HG02840 (cell line): Measurements from ENCODE around the gene DNMT3A.

Experiments used
- ATAC-seq: cut with Tn5 transposase; IDR thresholded peaks from one replicate; pipeline ENCODE4 v1.9.1; 2021; ENCODE audit warnings: mild to moderate bottlenecking, moderate library complexity, moderate number of reproducible peaks; ENCODE audit not compliant: unreplicated experiment, low FRiP score

DNMT3A gene

DNA sequence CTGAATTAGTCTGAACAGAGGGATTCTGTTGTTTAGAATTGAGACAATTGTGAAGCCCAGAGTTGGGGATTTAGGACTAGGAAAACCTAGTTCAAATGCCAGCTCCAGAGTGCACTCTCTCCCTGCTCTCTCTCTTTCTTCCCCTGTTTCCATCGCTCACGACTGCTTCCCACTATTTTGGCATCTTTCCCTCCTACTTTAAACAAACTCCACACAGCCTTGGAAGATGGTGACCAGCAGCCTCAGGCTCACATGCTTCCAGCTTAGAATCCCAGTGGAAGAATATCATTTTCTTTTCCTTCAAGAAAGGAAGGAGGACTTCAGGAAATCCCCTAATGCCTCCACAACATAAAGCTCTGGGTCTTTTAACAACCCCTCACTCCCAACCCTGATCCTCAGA lies 6.1 kb upstream of the DNMT3A start:
- ATAC-seq = no peak

DNA sequence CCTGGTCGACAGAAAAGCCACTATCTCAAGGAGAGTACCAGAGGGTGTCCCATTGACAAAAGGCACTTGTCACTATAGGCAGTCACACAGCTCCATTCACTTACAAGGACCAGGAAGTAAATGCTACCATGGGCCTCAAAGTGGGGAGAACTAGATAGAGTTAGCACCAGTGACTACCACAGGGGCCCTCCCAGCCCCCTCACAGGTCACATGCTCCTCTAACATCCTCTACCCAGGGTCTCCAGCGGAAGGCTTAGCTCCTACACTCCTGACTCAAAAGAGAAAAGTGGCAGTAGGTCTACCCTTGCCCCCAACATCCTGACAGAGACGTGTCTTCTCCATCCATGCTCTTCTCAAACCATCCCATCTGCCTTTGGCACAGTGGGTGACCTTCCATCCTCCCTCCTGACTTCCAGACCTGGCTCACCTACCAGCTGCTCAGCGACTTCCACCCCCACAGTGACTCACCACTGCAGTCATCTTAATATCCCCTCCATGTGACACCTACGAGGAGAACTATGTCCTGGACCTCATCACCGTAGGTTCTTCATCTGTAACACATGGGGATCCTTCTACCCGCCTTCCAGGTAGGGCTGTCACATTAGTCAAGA lies 5.6 kb upstream of the DNMT3A start:
- ATAC-seq = no peak

DNA sequence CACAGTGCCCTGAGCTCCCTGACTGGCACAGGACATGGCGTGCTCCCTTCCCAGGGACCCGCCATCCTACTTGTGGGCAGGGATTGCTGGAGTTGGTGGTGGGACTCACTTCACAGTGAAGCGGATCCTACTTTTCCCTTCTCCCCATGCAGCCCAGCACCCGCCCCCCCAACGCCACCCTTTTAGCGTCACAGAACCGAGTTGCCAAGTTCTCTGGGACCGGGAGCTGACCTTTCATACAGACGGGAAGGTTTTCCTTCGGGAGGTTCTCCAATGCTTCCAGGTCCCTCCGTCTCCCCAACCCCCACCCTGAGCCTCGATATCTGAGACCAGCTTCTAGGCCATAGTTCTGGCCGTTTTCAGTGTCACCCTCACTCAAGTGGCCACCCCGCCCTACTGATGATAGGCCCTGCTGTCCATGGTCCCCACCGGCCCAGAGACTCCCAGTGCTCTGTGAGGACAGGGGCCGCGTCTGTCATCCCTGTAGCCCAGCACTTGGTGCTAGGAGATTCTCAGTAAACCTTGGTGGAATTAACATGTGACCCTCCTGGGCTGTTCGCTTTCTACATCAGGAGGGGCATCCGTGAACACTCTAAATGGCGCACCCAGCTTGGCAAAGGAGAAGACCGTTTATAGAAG lies 1.6 kb upstream of the DNMT3A start:
- ATAC-seq = no peak

DNA sequence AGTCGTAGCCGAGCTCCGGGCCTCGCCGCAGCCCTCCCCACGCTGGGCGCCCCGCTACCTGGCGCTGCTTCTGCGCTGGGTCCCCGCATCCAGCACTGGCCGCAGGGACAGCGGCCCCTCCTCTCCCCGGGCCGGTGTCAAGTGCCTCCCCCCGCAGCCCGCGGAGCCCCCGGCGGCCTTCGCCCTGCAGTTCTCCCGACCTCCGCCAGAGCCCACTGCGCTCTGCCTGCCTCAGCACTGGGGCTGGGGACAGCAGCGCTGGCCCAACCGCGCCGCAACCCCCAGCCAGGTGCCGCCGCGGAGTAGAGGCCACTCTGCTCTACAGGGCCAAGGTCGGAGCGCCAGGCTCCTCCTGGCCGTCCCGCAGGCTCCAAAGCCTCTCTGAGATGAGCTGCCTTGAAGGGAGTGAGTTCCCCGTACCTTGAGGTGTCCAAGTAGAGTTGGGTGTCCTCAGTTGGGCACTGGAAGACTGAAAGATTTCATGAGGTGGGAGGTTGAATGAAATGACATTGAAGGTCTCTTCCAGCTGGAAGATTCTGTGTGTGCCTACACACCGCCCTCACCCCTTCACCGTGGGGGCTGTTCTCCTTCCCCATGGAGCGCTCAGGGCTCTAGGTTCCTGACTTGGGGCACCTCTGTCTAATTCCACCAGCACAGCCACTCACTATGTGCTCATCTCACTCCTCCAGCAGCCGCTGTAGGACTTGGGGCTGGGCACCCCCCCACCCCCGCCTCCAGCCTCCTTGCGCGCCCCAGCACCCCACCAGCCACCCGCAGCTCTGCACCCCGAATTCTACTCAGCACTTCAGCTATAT lies 854 bp upstream of the DNMT3A start:
- ATAC-seq = peak; percentile 62

DNA sequence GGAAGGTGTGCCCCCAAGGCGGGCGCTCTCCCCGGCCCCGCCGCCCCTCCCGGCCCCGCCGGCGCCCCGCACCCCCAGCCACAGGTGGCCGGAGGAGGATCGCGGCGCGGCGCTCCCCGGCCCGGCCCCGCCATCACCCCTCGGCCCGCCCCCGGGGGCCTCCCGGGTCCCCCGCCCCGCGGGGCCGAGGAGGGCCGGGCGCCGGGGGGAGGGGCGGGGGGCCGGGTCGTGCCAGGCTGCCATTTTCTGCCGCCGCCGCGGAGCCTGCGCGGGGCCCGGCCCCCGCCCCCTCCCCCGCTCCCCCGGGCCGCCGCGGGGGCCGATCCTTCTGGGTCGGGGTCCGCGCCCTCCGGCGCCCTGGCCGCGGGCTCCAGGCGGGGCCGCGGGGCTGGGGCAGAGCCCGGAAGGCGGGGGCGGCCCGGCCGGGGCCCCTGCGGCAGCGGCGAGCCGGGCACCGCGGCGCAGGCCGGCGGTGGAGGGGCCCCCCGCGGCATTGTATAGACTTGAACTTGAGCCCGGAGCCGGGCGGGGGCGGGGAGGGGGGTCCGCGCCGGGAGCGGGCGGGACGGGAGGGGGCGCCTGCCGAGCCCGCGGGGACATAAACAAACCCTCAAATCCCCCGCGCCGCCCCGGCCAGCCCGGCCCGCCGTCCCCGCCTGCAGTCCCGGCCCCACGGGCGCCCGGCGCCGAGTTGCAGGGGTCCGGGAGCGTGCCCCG lies 556 bp downstream of the DNMT3A start:
- ATAC-seq = peak; percentile 13

DNA sequence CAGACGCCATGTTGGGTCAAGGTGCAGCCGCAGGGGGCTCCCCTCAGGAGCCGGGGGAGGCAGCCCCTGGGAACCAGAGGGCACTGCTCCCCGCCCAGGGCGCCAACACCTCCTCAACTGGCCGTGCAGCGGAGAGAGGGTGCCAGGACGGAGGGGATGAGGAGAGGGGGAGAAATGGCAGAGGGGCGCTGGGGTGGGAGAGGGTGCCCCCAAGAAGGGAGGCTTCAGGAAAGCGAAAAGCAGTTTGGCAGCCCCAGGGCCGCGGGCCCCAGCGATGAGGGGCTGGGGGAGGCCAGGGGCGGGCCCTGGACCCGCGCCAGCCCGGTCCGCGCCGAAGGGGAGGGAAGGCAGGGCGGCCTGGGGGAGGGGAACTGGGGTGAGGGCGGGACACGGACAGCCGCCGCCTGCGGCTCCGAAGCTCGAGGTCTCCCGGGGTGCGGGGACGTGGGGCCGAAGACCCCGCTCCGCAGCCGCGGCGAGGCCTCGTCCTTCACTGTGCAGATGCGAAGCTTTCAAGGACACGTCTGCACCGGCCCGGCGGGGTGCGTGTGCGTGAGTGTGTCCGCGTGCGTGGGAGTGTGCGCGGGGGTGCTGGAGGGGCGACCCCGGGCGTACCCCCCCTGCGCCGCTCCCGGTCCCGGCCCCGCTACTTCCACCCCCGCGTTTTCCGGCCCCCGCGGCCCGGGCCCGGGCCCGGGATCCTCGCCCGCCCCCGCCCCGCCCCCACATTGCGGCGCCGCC lies 1.4 kb downstream of the DNMT3A start:
- no peak for ATAC-seq

DNA sequence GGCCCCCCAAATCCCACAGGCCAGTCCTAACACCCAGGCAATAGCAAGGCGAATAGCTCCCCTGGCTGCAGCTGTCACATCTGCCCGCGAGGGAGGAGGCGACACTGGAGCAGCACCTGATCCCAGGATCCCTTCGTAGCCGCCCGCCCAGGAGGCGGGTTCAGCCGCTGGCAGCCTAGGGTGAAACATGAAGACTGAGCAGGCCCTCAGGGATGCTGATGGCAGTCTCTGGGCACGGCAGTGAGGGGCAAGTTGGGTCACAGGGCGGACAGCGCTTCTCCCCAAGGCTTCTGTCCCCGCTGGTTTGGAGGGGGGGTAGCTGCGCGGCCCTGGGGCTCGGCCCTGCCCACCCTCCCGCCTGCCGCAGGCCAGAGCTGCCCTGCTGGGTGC lies 1.9 kb downstream of the DNMT3A start:
- no peak for ATAC-seq

DNA sequence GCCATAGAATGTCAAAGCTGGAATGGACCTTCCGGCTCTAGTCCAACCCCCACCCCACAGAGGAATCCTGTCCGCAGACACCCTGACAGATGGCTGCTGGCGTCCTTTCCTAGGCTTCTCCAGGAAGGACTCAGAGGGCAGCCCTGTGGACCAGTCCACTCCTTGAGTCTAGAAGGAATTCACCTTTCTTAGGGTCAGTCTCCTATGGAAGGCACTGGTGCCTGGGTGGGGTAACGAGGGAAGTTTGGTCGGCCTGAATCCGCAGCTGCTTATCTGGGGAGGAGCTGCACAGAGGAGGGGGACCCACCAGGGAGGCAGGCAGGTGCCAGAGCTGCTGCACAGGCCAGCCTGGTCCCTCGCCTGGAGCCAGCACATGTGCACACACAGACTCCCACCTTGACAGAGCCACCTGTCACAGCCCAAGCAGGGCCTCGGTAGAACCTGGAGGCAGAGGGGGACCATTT lies 2.5 kb downstream of the DNMT3A start:
- ATAC-seq = no peak

DNA sequence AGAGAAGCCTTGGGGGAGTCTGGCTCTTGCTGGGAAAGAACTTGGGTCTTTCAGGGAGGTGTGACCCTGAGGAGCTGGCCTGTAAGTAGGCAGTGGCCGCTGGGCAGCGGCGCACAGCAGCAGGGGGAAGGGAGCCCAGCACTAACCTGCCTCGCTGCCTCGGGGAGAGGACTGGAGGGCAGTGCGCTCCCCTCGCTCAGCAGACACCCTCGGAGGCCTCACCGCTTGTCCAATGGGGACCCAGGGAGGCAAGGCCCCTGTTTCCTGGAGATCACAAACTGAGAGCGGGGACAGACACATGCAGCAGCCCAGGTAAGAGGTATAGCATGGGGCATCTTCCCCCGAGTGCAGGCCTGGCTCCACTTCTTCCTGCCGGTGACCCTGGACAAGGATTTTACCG lies 3.3 kb downstream of the DNMT3A start:
- no peak for ATAC-seq

DNA sequence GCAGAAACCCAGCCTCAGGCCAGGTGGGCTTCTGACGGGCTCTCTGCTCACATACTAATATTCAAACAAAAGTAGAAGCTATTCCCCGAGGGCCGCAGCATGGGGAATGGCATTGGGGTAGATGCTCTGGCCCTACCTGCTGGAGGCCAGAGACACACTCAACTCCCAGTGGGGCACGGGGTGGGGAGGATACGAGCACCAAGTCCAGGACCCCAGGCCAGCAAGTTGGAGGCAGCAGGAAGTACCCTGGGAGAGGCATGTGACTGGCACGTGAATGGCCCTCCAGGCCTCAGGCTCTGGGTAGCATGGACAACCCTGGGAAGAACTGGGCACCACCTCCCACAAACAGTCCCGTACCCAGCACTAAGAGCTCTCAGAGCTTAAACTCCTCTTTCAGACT lies 3.8 kb downstream of the DNMT3A start:
- no peak for ATAC-seq

DNA sequence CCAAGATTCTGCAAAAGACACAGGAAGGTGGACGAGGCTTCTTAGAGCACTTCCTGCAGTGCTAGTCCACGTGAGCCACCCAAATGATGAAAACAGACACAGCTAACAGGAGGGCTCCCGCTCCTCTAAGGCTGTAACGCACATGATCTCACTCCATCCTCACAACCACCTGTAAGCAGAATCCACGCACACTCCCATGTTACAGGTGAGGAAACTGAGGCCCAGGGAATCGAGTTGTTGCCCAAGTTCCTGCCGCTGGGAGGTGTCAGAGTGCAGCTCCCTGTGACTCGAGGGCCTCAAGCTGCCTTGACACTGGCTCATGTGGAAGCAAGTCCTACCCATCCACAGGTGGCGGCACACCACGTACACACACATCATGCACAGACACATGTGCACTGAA lies 4.4 kb downstream of the DNMT3A start:
- no peak for ATAC-seq

DNA sequence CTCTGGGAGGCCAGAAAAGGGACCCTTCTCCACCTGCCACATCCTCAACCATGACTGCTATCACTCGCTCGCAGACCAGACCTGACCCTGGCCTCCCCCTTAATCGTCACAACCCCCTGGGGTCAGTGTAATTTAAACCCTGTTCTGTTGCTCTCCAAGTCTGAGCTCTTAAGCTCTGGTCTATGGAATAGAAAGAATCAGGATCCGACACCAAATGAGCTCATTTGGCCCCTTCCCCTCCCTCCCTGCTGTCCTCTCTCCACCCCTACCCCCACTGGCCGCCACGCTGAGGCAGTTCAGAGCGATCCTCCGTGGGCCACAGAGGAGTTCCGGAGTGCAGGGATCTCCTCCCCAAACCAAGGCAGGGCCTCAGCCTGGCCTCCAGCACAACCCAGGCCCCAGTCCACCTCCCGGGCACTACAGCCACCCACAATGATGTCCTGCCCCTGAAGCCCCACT lies 5.3 kb downstream of the DNMT3A start:
- ATAC-seq = no peak

DNA sequence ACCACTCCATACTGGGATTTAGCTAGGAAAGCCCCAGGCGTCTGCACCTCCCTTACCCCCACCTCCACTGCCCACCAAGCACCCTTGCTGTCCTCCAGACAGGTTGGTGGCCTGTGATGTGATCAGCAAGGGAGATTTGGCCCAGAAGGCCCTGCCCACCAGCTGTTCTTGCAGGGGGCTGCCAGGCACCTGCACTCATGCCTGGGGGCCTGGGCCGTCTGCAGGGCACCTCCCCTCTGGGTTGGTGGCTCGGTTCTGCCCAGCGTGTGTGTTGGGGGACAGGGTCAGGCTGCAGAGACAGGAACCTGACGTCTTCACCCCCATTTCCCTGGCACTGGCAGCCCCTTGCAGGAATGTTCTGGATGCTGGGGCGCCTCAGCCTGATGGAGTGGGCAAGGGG lies 5.8 kb downstream of the DNMT3A start:
- no peak for ATAC-seq

DNA sequence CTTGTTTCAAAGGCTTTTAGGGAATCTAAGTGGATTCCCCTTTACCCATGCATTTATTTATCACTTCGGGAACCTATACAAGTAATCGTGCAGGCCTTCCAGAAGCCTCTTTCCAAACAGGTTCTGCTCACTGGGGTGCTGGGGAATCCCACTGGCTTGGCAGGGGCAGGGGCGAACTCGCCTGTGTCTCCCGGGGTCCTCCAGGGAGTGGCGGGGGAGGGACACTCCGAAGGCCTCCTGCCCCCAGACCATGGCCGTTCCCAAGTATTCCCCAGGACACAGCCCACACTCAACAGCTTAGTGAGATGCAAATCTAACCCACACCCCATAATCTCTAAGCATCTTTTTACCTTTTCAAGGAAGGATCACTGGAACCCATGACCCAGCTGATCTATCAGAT lies 6.5 kb downstream of the DNMT3A start:
- no peak for ATAC-seq

DNA sequence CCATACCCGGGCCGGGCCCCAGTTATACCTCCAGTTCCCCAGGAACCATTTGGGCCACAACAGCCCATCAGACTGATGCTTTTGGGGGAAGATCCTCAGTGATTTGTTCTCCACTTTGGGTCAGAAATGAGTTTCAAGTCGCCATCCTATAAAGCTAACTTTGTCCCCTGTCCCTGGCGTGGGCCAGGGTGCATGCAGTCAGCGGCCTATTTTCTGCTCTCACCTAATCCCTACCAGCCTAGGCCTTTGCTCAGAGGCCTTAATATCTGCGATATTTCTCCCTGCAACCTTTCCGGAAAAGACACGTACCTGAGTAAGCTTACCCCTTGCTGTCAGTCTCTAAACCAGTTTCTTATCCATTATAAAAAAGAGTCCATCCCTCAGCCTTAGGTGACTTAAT lies 7.2 kb downstream of the DNMT3A start:
- ATAC-seq = no peak

DNA sequence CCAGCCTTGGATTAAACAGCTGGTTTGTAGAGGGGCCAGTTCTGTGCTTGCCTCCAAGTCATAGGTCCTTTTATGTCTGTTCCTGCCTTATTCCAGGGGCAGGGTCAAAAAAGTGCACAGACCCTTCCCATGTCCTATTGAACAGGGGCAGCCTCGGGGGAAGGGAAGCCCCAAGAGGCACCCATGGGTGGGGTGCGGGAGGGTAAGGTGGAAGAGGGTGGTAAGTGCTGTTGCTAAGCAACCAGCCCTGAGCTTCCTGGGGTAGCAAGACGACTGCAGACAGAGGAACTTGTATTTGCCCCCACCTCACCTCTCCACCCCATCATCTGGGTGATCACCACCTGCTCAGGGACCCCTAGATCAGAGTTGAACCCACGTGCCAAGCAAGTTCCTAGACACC lies 7.7 kb downstream of the DNMT3A start:
- no peak for ATAC-seq

DNA sequence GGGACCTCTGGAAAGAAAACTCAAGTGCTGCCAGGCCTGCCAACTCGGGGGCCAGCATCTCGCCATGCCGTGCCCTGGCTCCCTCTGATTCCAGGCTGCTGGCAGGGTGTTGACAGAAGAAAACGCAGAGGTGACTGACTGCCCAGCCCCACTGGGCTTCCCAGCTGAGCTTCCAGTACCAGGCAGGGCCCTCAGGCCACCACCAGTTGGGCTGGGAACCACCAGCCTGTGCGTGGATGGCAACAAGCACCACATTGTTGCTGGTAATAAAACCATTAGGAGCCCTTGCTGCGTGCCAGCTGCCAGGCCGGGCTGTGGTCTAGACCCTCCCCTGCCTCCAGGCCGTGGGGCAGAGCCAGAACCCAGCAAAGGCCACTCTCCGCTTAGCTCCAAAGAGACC lies 9.2 kb downstream of the DNMT3A start:
- ATAC-seq = no peak

DNA sequence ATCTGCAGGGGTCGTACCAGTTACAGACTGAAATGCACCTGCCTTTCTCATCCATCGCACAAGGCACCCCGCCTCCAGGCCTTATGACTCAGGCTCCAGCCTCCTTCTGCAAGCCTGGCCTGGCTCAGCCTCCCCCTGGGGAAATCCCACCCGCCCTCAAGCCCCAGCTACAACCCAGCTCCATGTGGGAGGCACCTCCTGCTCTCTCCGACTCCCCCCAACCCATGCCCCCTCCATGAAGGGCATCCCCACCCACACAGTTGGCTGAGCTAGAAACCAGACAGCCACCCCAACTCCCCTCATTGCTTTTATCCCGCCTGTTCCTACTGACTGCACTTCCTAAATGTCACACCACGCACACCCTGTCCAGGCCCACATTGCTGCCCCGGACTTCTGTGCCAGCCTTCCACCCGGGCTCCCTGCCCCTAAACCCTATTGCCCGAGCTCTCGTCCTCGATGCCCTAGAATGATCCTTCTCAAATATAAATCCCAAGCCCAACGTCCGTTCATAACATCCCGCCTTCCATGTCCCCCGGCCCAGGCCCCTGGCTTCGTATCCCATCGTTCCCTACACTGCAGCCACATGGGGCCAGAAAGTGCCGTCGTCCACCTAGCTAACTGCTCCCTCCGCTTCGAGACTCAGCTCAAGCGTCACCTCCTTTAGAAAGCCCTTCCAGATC lies 9.9 kb downstream of the DNMT3A start:
- no peak for ATAC-seq

DNA sequence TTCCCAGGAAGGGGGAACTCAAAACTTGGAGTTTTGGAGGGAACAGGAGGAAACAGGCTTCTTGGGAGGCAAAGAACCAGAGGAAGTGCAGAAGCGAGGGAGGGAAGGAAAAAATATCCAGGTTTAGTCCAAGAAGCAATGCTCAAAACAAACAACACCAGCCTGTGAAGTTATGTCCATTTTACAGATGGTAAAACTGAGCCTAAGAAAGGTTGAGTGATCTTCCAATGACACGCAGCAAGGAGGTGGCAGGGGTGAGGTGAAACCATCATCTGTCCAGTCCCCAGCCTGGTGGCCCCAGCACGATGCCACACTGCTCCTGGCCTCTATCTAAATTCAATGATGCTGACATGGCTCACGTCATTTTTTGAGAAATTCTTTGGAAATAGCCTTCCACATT lies 10.8 kb downstream of the DNMT3A start:
- ATAC-seq = no peak

DNA sequence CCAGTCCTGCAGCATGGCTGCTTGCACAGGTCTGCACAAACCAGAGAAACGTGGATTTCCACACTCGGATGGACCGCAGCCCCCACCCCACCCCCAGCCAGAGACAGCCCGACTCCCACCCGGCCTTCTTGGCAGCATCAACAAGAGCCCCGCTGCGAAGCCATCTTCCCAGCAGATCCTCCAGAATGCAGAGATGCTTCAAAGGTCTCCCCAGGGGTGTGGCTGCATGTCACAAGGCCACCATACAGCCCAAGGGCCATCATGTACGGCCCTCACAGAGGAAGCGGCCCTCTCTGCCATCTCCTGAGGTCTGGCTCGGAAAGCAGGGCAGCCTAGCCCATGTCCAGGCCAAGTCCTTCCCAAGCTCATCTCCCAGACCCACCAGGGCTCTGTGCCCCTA lies 11.5 kb downstream of the DNMT3A start:
- ATAC-seq = no peak
